Measurements from ENCODE around the gene IDH3G.
A peak's percentile ranks its signal among the peaks of the same experiment; 100 is the strongest.

The IDH3G gene

DNA sequence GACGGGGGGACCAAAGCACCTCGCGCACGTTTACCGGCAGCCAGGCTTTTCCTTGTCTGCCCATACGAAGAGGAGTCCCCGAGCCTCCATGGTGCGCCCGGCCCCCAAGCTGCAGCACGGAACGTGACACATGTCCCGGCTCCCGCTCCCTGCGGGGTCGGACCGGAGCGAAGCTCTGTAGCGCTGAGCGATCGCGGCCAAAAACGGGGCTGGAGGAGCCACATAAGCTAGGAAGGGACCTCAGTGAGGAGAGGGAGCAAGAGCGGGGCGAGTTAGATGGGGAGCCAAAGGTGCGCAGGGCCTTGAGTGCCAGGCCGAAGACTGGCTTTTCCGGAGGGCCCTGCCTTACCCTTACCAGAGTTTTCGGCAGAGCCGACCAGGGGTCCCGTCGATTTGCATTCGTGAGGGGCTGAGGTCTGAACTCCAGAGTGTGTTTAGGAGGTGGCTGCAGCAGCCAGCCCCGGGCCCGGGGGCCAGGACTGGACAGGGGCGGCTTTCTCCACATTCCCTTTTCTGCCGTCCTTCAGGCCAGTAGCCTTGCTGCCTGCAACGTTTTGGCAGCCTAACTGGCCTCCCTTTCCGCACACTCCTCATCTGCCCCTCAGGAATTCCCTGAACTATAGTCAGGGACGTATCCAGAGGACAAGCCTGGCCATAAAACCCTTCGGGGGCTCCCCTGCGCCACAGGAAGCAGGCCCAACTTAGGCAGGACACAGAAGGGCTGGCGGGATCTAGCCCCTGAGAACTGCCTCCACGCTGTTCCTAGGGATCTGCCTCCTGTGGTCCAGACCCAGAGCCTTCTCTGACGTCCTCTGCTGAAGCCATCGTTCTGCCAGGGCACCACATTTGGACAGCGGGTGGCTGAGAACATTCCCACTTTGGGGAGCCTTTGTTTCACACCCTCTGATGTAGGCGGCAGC, 982 bp upstream of the IDH3G start:
- POLR2A ChIA-PET, result interaction anchor here (0.6 to 1.9 kb wide), 12 partner anchors 8 to 140 kb away, joined by 3 to 16 read pairs (median 4); partner anchors contain the start of genes NAA10 and SRPK3
- CTCF ChIA-PET, result interaction anchor here (1.1 kb wide), 1 partner anchor 31 kb away, joined by 3 read pairs; the partner anchor contains the start of gene PLXNB3
- peak overlapping the region; percentile 89 for H3K27ac ChIP-seq (ENCODE audit: extremely low read depth, low read depth, low read length)
- no peaks in the 10 kb centered on the region for H3K4me1 ChIP-seq (ENCODE audit: control insufficient read depth, insufficient read depth, low read length)
- H3K4me3 ChIP-seq (ENCODE audit: low read depth, low read length), result peak overlapping the region; percentile 80
- H3K9me3 ChIP-seq (ENCODE audit: control insufficient read depth, insufficient read depth, low read depth, low read length), result no peaks in the 10 kb centered on the region
- peaks cover 5 to 53% of the 10 kb centered on the region in 2 experiments; a peak in 2 of 3 replicates for H3K36me3 ChIP-seq (ENCODE audit: control insufficient read depth in 2 of 2, insufficient read depth in 1 of 2, low read length in 2 of 2)
- peak; percentile 75; the same call in 1 of the 2 replicates for TF ChIP-seq GLI4 (tag by site-specific recombination; IDR thresholded peaks at IDR 0.05)
- TF ChIP-seq ZNF114 (tag by site-specific recombination; IDR thresholded peaks at IDR 0.05), result no peak
- TF ChIP-seq ZNF292 (tag by site-specific recombination; IDR thresholded peaks at IDR 0.05; ENCODE audit: borderline replicate concordance, low read depth), result no peak
- TF ChIP-seq ZNF223 (tag by site-specific recombination; IDR thresholded peaks at IDR 0.05), result no peak
- TF ChIP-seq RBAK (tag by site-specific recombination; IDR thresholded peaks at IDR 0.05), result no peak
- TF ChIP-seq ZNF302 (tag by site-specific recombination; IDR thresholded peaks at IDR 0.05; ENCODE audit: low read depth), result no peak
- no peak for TF ChIP-seq ZBTB8A (tag by site-specific recombination; IDR thresholded peaks at IDR 0.05)
- TF ChIP-seq ZNF548 (tag by site-specific recombination; IDR thresholded peaks at IDR 0.05), result no peak
- TF ChIP-seq, protein P1, sequence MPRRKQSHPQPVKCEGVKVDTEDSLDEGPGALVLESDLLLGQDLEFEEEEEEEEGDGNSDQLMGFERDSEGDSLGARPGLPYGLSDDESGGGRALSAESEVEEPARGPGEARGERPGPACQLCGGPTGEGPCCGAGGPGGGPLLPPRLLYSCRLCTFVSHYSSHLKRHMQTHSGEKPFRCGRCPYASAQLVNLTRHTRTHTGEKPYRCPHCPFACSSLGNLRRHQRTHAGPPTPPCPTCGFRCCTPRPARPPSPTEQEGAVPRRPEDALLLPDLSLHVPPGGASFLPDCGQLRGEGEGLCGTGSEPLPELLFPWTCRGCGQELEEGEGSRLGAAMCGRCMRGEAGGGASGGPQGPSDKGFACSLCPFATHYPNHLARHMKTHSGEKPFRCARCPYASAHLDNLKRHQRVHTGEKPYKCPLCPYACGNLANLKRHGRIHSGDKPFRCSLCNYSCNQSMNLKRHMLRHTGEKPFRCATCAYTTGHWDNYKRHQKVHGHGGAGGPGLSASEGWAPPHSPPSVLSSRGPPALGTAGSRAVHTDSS (tag by site-specific recombination; IDR thresholded peaks at IDR 0.05), result no peak
- 0 out of 2 replicates have a peak, but pooled peaks have one; percentile 48 for TF ChIP-seq GLIS2 (tag by site-specific recombination; IDR thresholded peaks at IDR 0.05)
- no peak for TF ChIP-seq MZF1 (tag by site-specific recombination; IDR thresholded peaks at IDR 0.05; ENCODE audit: borderline replicate concordance)
- TF ChIP-seq, protein P2, sequence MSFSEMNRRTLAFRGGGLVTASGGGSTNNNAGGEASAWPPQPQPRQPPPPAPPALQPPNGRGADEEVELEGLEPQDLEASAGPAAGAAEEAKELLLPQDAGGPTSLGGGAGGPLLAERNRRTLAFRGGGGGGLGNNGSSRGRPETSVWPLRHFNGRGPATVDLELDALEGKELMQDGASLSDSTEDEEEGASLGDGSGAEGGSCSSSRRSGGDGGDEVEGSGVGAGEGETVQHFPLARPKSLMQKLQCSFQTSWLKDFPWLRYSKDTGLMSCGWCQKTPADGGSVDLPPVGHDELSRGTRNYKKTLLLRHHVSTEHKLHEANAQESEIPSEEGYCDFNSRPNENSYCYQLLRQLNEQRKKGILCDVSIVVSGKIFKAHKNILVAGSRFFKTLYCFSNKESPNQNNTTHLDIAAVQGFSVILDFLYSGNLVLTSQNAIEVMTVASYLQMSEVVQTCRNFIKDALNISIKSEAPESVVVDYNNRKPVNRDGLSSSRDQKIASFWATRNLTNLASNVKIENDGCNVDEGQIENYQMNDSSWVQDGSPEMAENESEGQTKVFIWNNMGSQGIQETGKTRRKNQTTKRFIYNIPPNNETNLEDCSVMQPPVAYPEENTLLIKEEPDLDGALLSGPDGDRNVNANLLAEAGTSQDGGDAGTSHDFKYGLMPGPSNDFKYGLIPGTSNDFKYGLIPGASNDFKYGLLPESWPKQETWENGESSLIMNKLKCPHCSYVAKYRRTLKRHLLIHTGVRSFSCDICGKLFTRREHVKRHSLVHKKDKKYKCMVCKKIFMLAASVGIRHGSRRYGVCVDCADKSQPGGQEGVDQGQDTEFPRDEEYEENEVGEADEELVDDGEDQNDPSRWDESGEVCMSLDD (tag by site-specific recombination; IDR thresholded peaks at IDR 0.05), result no peak
- no peak for TF ChIP-seq ZNF221 (tag by site-specific recombination; IDR thresholded peaks at IDR 0.05; ENCODE audit: borderline replicate concordance)
- TF ChIP-seq, protein P3, sequence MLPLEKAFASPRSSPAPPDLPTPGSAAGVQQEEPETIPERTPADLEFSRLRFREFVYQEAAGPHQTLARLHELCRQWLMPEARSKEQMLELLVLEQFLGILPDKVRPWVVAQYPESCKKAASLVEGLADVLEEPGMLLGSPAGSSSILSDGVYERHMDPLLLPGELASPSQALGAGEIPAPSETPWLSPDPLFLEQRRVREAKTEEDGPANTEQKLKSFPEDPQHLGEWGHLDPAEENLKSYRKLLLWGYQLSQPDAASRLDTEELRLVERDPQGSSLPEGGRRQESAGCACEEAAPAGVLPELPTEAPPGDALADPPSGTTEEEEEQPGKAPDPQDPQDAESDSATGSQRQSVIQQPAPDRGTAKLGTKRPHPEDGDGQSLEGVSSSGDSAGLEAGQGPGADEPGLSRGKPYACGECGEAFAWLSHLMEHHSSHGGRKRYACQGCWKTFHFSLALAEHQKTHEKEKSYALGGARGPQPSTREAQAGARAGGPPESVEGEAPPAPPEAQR (tag by site-specific recombination; IDR thresholded peaks at IDR 0.05), result no peak
- TF ChIP-seq ZFP3 (tag by site-specific recombination; IDR thresholded peaks at IDR 0.05; ENCODE audit: low read depth), result no peak
- peak; percentile 28; the same call in 1 of the 2 replicates for TF ChIP-seq ZIC2 (tag by site-specific recombination; IDR thresholded peaks at IDR 0.05)
- no peak for TF ChIP-seq ZNF530 (tag by site-specific recombination; IDR thresholded peaks at IDR 0.05; ENCODE audit: low read depth)
- TF ChIP-seq, protein P4, sequence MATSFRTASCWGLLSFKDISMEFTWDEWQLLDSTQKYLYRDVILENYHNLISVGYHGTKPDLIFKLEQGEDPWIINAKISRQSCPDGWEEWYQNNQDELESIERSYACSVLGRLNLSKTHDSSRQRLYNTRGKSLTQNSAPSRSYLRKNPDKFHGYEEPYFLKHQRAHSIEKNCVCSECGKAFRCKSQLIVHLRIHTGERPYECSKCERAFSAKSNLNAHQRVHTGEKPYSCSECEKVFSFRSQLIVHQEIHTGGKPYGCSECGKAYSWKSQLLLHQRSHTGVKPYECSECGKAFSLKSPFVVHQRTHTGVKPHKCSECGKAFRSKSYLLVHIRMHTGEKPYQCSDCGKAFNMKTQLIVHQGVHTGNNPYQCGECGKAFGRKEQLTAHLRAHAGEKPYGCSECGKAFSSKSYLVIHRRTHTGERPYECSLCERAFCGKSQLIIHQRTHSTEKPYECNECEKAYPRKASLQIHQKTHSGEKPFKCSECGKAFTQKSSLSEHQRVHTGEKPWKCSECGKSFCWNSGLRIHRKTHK (tag by site-specific recombination; IDR thresholded peaks at IDR 0.05), result no peak
- TF ChIP-seq OVOL3 (tag by site-specific recombination; IDR thresholded peaks at IDR 0.05), result no peak
- TF ChIP-seq, protein P5, sequence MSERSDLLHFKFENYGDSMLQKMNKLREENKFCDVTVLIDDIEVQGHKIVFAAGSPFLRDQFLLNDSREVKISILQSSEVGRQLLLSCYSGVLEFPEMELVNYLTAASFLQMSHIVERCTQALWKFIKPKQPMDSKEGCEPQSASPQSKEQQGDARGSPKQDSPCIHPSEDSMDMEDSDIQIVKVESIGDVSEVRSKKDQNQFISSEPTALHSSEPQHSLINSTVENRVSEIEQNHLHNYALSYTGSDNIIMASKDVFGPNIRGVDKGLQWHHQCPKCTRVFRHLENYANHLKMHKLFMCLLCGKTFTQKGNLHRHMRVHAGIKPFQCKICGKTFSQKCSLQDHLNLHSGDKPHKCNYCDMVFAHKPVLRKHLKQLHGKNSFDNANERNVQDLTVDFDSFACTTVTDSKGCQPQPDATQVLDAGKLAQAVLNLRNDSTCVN (tag by site-specific recombination; optimal IDR thresholded peaks at IDR 0.05), result no peak
- TF ChIP-seq YY2 (tag by site-specific recombination; IDR thresholded peaks at IDR 0.05), result no peak
- TF ChIP-seq WT1 (tag by site-specific recombination; IDR thresholded peaks at IDR 0.05), result no peak
- TF ChIP-seq ZNF121 (tag by site-specific recombination; IDR thresholded peaks at IDR 0.05), result 0 out of 2 replicates have a peak, but pooled peaks have one; percentile 15
- no peak for TF ChIP-seq ZNF324 (tag by site-specific recombination; IDR thresholded peaks at IDR 0.05)
- TF ChIP-seq ZNF37A (tag by site-specific recombination; IDR thresholded peaks at IDR 0.05), result no peak
- TF ChIP-seq ZNF423 (tag by site-specific recombination; IDR thresholded peaks at IDR 0.05), result no peak
- TF ChIP-seq ZNF341 (tag by site-specific recombination; IDR thresholded peaks at IDR 0.05; ENCODE audit: low read depth), result no peak
- no peak for TF ChIP-seq SCRT1 (tag by site-specific recombination; IDR thresholded peaks at IDR 0.05; ENCODE audit: borderline replicate concordance)
- TF ChIP-seq GLIS1 (tag by site-specific recombination; IDR thresholded peaks at IDR 0.05), result no peak

Measured in HEK293 (cell line).